ENCODE measurements around the gene CHTF18. TPM values are rescaled to one million over a fixed set of nuclear protein-coding genes. Genes with fewer than 3 reads are reported as not detected.

CHTF18 gene
- total RNA-seq, 1 experiment from 2014 or later: 154 TPM

DNA sequence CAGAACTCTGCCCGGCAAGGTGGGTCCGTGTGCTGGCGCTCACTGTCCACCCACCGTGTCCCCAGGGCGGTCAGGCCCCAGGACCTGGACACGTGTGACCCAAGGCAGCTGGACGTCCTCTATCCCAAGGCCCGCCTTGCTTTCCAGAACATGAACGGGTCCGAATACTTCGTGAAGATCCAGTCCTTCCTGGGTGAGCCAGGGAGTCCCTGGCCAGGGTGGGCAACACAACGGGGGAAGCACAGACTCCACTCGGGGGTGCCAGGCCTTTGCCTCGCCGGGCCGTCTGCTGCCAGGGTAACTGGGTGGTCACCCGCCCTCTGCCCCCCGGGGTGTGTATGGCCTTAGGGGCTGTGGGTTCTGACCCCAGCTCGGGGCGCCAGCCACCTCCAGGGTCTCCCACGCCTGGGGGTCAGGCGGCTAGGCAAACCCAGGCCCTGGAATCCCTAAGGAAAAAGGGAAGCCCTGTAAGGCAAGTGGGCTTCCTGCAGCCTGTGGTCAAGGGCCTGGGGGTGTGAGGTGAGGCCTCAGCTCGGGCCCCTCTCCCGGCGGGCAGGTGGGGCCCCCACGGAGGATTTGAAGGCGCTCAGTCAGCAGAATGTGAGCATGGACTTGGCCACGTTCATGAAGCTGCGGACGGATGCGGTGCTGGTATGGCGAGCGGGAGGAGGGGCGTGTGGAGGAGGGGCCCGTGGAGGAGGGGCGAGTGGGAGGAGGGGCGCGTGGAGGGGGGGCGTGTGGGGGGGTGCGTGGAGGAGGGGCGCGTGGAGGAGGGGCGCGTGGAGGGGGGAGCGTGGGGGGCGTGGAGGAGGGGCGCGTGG is 21.4 kb upstream of the CHTF18 start:
- peaks cover 10% of the 10 kb centered on the region for H3K27me3 Mint-ChIP-seq (ENCODE audit: unreplicated experiment)
- CTCF ChIA-PET: no interaction called here
- H3K4me3 Mint-ChIP-seq (ENCODE audit: low read depth, unreplicated experiment): no peak overlapping the region
- H3K27ac Mint-ChIP-seq (ENCODE audit: unreplicated experiment): no peak overlapping the region
- H3K36me3 Mint-ChIP-seq (ENCODE audit: insufficient read depth, unreplicated experiment): peaks cover 4% of the 10 kb centered on the region
- BruUV-seq (replicated peaks): no TSS peak
- DNase-seq: no peak
- no peaks in the 10 kb centered on the region for H3K4me1 Mint-ChIP-seq (ENCODE audit: low read depth, unreplicated experiment)
- TF ChIP-seq, protein P1, sequence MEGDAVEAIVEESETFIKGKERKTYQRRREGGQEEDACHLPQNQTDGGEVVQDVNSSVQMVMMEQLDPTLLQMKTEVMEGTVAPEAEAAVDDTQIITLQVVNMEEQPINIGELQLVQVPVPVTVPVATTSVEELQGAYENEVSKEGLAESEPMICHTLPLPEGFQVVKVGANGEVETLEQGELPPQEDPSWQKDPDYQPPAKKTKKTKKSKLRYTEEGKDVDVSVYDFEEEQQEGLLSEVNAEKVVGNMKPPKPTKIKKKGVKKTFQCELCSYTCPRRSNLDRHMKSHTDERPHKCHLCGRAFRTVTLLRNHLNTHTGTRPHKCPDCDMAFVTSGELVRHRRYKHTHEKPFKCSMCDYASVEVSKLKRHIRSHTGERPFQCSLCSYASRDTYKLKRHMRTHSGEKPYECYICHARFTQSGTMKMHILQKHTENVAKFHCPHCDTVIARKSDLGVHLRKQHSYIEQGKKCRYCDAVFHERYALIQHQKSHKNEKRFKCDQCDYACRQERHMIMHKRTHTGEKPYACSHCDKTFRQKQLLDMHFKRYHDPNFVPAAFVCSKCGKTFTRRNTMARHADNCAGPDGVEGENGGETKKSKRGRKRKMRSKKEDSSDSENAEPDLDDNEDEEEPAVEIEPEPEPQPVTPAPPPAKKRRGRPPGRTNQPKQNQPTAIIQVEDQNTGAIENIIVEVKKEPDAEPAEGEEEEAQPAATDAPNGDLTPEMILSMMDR (IDR thresholded peaks at IDR 0.05; ENCODE audit: unreplicated experiment): no peak
- intact Hi-C loops (cut with micrococcal nuclease; ENCODE audit: unreplicated experiment): no loop called here
- no peaks in the 10 kb centered on the region for H3K9me3 Mint-ChIP-seq (ENCODE audit: low read depth, unreplicated experiment)

DNA sequence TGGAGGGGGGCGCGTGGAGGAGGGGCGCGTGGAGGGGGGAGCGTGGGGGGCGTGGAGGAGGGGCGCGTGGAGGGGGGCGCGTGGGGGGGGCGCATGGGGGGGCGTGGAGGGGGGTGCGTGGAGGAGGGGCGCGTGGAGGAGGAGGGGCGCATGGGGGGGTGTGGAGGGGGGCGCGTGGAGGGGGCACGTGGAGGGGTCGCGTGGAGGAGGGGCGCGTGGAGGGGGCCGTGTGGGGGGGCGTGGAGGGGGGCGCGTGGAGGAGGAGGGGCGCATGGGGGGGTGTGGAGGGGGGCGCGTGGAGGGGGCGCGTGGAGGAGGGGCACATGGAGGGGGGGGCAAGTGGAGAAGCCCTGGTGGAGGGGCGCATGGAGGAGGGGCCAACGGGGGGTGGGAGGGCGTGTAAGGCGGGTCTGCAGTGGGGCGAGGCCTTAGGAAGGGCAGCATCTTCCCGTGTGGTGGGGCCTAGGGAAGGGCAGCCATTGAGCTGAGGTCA is 20.6 kb upstream of the CHTF18 start:
- intact Hi-C loops (cut with micrococcal nuclease; ENCODE audit: unreplicated experiment): no loop called here
- TF ChIP-seq, protein P1 (IDR thresholded peaks at IDR 0.05; ENCODE audit: unreplicated experiment): no peak
- no TSS peak for BruUV-seq (replicated peaks)
- Mint-ChIP-seq H3K27ac (ENCODE audit: unreplicated experiment) (no peak overlapping the region), H3K4me1 (ENCODE audit: low read depth, unreplicated experiment) (no peaks in the 10 kb centered on the region), H3K27me3 (ENCODE audit: unreplicated experiment) (peaks cover 10% of the 10 kb centered on the region), H3K4me3 (ENCODE audit: low read depth, unreplicated experiment) (no peak overlapping the region), H3K36me3 (ENCODE audit: insufficient read depth, unreplicated experiment) (peaks cover 4% of the 10 kb centered on the region), H3K9me3 (ENCODE audit: low read depth, unreplicated experiment) (no peaks in the 10 kb centered on the region)
- CTCF ChIA-PET: no interaction called here
- no peak for DNase-seq

DNA sequence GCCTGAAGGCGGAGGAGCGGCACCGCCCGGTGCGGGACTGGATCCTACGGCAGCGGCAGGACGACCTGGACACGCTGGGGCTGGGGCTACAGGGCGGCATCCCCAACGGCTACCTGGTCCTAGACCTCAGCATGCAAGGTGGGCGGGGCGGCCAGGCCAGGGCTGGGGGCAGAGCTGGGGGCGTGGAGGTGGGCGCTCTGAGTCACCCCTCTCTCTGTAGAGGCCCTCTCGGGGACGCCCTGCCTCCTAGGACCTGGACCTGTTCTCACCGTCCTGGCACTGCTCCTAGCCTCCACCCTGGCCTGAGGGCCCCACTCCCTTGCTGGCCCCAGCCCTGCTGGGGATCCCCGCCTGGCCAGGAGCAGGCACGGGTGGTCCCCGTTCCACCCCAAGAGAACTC is 20.0 kb upstream of the CHTF18 start:
- H3K27ac Mint-ChIP-seq (ENCODE audit: unreplicated experiment): no peak overlapping the region
- H3K9me3 Mint-ChIP-seq (ENCODE audit: low read depth, unreplicated experiment): no peaks in the 10 kb centered on the region
- DNase-seq: no peak
- BruUV-seq (replicated peaks): no TSS peak
- H3K36me3 Mint-ChIP-seq (ENCODE audit: insufficient read depth, unreplicated experiment): peaks cover 4% of the 10 kb centered on the region
- CTCF ChIA-PET: no interaction called here
- no peaks in the 10 kb centered on the region for H3K4me1 Mint-ChIP-seq (ENCODE audit: low read depth, unreplicated experiment)
- peaks cover 11% of the 10 kb centered on the region for H3K27me3 Mint-ChIP-seq (ENCODE audit: unreplicated experiment)
- intact Hi-C loops (cut with micrococcal nuclease; ENCODE audit: unreplicated experiment): no loop called here
- no peak overlapping the region for H3K4me3 Mint-ChIP-seq (ENCODE audit: low read depth, unreplicated experiment)
- TF ChIP-seq, protein P1 (IDR thresholded peaks at IDR 0.05; ENCODE audit: unreplicated experiment): no peak

DNA sequence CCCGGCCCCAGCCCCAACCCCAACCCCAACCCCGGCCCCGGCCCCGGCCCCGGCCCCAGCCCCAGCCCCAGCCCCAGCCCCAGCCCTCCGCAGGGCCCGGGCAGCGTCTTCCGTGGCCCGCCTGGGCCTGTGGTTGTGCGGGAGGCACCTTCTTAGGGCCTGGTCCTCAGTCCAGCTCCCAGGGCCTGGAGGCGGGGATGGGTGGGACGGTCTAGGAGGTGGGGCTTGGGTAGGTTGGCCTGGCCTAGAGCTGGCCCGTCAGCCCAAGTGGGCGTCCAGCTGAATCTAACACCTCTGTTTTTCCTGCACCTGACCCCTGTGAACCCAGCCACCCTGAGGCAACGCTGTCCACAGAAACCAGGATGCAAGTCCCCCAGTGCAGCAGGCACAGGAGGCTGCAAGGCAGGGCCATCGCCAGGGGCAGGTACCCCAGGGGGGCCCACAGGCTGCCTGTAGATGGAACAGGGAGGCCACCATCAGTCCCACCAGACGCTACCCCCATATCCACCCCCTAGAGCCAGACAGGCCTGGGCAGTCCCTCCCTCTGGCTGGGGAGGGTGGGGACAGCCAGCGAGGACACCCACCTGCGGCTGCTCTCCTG is 19.1 kb upstream of the CHTF18 start:
- TF ChIP-seq, protein P1 (IDR thresholded peaks at IDR 0.05; ENCODE audit: unreplicated experiment): no peak
- intact Hi-C loops (cut with micrococcal nuclease; ENCODE audit: unreplicated experiment): no loop called here
- peaks cover 19% of the 10 kb centered on the region for H3K27me3 Mint-ChIP-seq (ENCODE audit: unreplicated experiment)
- DNase-seq: no peak
- BruUV-seq (replicated peaks): no TSS peak
- H3K4me3 Mint-ChIP-seq (ENCODE audit: low read depth, unreplicated experiment): no peak overlapping the region
- CTCF ChIA-PET: no interaction called here
- peaks cover 4% of the 10 kb centered on the region for H3K36me3 Mint-ChIP-seq (ENCODE audit: insufficient read depth, unreplicated experiment)
- H3K4me1 Mint-ChIP-seq (ENCODE audit: low read depth, unreplicated experiment): no peaks in the 10 kb centered on the region
- no peak overlapping the region for H3K27ac Mint-ChIP-seq (ENCODE audit: unreplicated experiment)
- no peaks in the 10 kb centered on the region for H3K9me3 Mint-ChIP-seq (ENCODE audit: low read depth, unreplicated experiment)
